ENCODE data around the gene RNF113B. TPM values are rescaled to one million over a fixed set of nuclear protein-coding genes. Genes with fewer than 3 reads are reported as not detected.

The RNF113B gene
- total and polyA plus RNA-seq, 2 of the 4 experiments (the other 2 are of a cell fraction): not detected

- no peaks in the 10 kb centered on the region for H3K36me3 ChIP-seq (ENCODE audit: control insufficient read depth, insufficient read depth, low read length)
- in situ Hi-C loops (cut with MboI; ENCODE audit: low sequenced_read_pairs): loop anchor here (25.0 kb wide), 2 partner anchors 533 to 708 kb away; no protein-coding TSS in a partner anchor
- intact Hi-C loops (cut with micrococcal nuclease): no loop called here
- no peak overlapping the region for H3K4me3 ChIP-seq (ENCODE audit: insufficient read depth, low read depth, low read length)
- peak; percentile 51 for ATAC-seq (ENCODE audit: low read depth)
- no peak overlapping the region for H2BK15ac ChIP-seq (ENCODE audit: low read depth, low read length)
- H3K27ac ChIP-seq (ENCODE audit: insufficient read depth, low read length): no peak overlapping the region
- H3K9me1 ChIP-seq (ENCODE audit: insufficient read depth, low read length): no peaks in the 10 kb centered on the region; the same call in 1 of the 2 replicates
- no peak overlapping the region for H4K91ac ChIP-seq (ENCODE audit: insufficient read depth, low read depth, low read length)
- H2AK5ac ChIP-seq (ENCODE audit: low read depth, low read length): no peak overlapping the region; the same call in 1 of the 2 replicates
- H3K4me2 ChIP-seq (ENCODE audit: low read depth, low read length): no peak overlapping the region
- H4K8ac ChIP-seq (ENCODE audit: low read depth in 2 of 2, low read length in 2 of 2): no peak overlapping the region
- no peak overlapping the region for H3K9ac ChIP-seq (ENCODE audit: low read depth, low read length)
- H3K23ac ChIP-seq (ENCODE audit: low read depth, low read length): no peak overlapping the region
- H3K4ac ChIP-seq (ENCODE audit: low read depth, low read length): no peak overlapping the region
- no CpG with 5 or more reads among the region's 5 CpGs for WGBS, 2 experiments (ENCODE audit: extremely low coverage in 2 of 2, insufficient read length in 1 of 2)
- no peaks in the 10 kb centered on the region for H4K20me1 ChIP-seq (ENCODE audit: insufficient read depth, low read length)
- no peak overlapping the region for H2BK5ac ChIP-seq (ENCODE audit: low read depth, low read length, poor library complexity, severe bottlenecking)
- POLR2A ChIA-PET (ENCODE audit: unreplicated experiment): no interaction called here
- no peak overlapping the region for H3K14ac ChIP-seq (replicated peaks; ENCODE audit: low read depth, low read length)
- dilution Hi-C loops (cut with HindIII; ENCODE audit: low sequenced_read_pairs, unreplicated experiment): no loop called here
- CTCF ChIA-PET: no interaction called here
- no peak overlapping the region for H2BK20ac ChIP-seq (ENCODE audit: low read depth, low read length)
- H4K5ac ChIP-seq (ENCODE audit: low read depth, low read length): no peak overlapping the region
- H2BK120ac ChIP-seq (ENCODE audit: low read depth, low read length): no peak overlapping the region
- no peak overlapping the region for H3K56ac ChIP-seq (ENCODE audit: extremely low read depth, insufficient read depth, low read length)
- peak; percentile 77 for DNase-seq
- H3K4me1 ChIP-seq (ENCODE audit: control insufficient read depth, insufficient read depth, low read length): peaks cover 2% of the 10 kb centered on the region; the same call in 1 of the 2 replicates
- no peak overlapping the region for H2AK9ac ChIP-seq (replicated peaks; ENCODE audit: low read depth, low read length, poor library complexity)
- H3K27me3 ChIP-seq (ENCODE audit: control insufficient read depth, insufficient read depth, low read length): no peaks in the 10 kb centered on the region
- no peaks in the 10 kb centered on the region for H3K79me1 ChIP-seq (ENCODE audit: low read depth in 1 of 2, low read length in 2 of 2)
- peak; percentile 17; the same call in 1 of the 2 replicates for TF ChIP-seq FOS (IDR thresholded peaks at IDR 0.05; ENCODE audit: low read depth, low read length)
- no peak for TF ChIP-seq CHD1 (IDR thresholded peaks at IDR 0.05; ENCODE audit: low read depth, low read length)
- peak; percentile 73 for TF ChIP-seq CEBPB (IDR thresholded peaks at IDR 0.05; ENCODE audit: low read depth, low read length)
- peak; percentile 15; the same call in 1 of the 2 replicates for TF ChIP-seq RAD21 (IDR thresholded peaks at IDR 0.05; ENCODE audit: low read length)
- no peak for TF ChIP-seq MAZ (IDR thresholded peaks at IDR 0.05; ENCODE audit: borderline replicate concordance, low read depth, low read length)
- peak; percentile 83 for TF ChIP-seq MAFK (IDR thresholded peaks at IDR 0.05; ENCODE audit: low read depth, low read length)
- no TSS peak for BruUV-seq (replicated peaks)
- no peaks in the 10 kb centered on the region for H3K9me3 ChIP-seq (ENCODE audit: control insufficient read depth, insufficient read depth, low read length)
- no peak overlapping the region for H3K18ac ChIP-seq (ENCODE audit: low read depth, low read length)
- no peak overlapping the region for H2AFZ ChIP-seq (replicated peaks; ENCODE audit: low read length, poor library complexity)
These were observed 47.9 kb downstream of the RNF113B start for GRCh38 chr13:98129059-98129746.

Small RNA genes lying within 50 kb of the gene (microRNA-seq; reads per million reads assigned to microRNA genes)
- gene MIR3170 (ENCODE audit: insufficient read depth in 1 of 2, insufficient read length in 1 of 2, unreplicated experiment in 1 of 2): 1.8 to 21.7 reads per million in 2 experiments

Small RNA genes lying within 50 kb of the gene (small RNA-seq; reads per million reads assigned to genes)
- 0 to 9.8 (median 1.1) reads per million in 5 experiments for gene MIR3170

Other genes starting within 250 kb of the RNF113B start
- gene IPO5, start 223.6 kb downstream of the RNF113B start, total RNA-seq (2012; rRNA removed): 218 and 270 TPM in 2 replicates
- gene IPO5, start 223.6 kb downstream of the RNF113B start, polyA plus RNA-seq (2012; rRNA removed): 80.8 and 89.2 TPM in 2 replicates
- gene FARP1, start 34.2 kb downstream of the RNF113B start, total RNA-seq (2012; rRNA removed): 48.3 and 57.0 TPM in 2 replicates
- 32.6 and 39.6 TPM in 2 replicates for gene FARP1, start 34.2 kb downstream of the RNF113B start, polyA plus RNA-seq (2012; rRNA removed)